IMR-90 (cell line): ENCODE measurements around the gene KDM2B.

Source experiments
- BHLHE40 ChIP-seq: fragments of 150-350 bp; IDR thresholded peaks from 2 replicates; pipeline ENCODE4 v1.6.1; 2016; ENCODE audit warnings: mild to moderate bottlenecking, low read depth, low read length
- CEBPB ChIP-seq: IDR thresholded peaks from 2 replicates; pipeline ENCODE4 v1.6.1; 2012; ENCODE audit warnings: low read depth, low read length, improper control_type of control experiment
- MAZ ChIP-seq: IDR thresholded peaks from 2 replicates; pipeline ENCODE4 v1.6.1; 2012; ENCODE audit warnings: low read depth, mild to moderate bottlenecking, low read length, improper control_type of control experiment, moderate library complexity, borderline replicate concordance
- MXI1 ChIP-seq: IDR thresholded peaks from 2 replicates; pipeline ENCODE4 v1.6.1; 2012; ENCODE audit warnings: low read depth, mild to moderate bottlenecking, low read length, moderate library complexity, borderline replicate concordance
- NFE2L2 ChIP-seq: fragments of 150-350 bp; IDR thresholded peaks from 2 replicates; pipeline ENCODE4 v1.6.1; 2016; ENCODE audit warnings: low read depth, mild to moderate bottlenecking, low read length
- POLR2A ChIP-seq: IDR thresholded peaks from 2 replicates; pipeline ENCODE4 v1.6.1; 2012; ENCODE audit warnings: mild to moderate bottlenecking, low read depth, low read length
- RAD21 ChIP-seq: IDR thresholded peaks from 2 replicates; pipeline ENCODE4 v1.6.1; 2012; ENCODE audit warnings: low read length, improper control_type of control experiment
- SMC3 ChIP-seq: fragments of 150-350 bp; IDR thresholded peaks from 2 replicates; pipeline ENCODE4 v1.6.1; 2016; ENCODE audit warnings: low read depth, mild to moderate bottlenecking, antibody characterized with exemption, low read length, moderate library complexity
- TF ChIP-seq, protein P1 (sequence below): conservative IDR thresholded peaks from 2 replicates; pipeline ENCODE4 v1.5.1; 2012; ENCODE audit warnings: mild to moderate bottlenecking, low read depth, low read length, improper control_type of control experiment
- TF ChIP-seq, protein P2 (sequence below): fragments of 150-350 bp; IDR thresholded peaks from 2 replicates; pipeline ENCODE4 v1.6.1; 2017; ENCODE audit warnings: mild to moderate bottlenecking, antibody characterized with exemption, low read length, low read depth
- TF ChIP-seq, protein P3 (sequence below): fragments of 150-350 bp; IDR thresholded peaks from 2 replicates; pipeline ENCODE4 v1.6.1; 2016; ENCODE audit warnings: low read depth, mild to moderate bottlenecking, low read length, moderate library complexity, borderline replicate concordance

DNA sequence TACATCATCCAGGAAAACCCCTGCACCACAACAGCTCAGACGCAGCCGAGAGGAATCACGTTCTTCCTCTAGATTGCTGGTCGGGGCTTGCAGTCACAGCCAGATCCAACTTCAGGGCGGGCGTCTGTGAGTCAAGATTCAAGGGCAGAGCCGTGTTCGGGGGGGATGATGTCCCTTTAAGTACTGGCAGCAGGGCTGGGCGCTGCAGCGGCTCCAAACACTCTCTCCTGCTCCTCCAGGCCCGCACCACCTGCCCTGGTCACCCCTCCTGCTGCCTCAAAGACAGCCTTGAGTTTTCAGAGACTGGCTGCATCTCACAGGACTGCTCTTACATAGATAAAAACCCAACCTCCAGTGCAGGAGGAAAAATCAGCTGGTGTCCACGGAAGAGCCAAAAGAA is 68.3 kb downstream of the KDM2B start:
- TF ChIP-seq, protein P1, sequence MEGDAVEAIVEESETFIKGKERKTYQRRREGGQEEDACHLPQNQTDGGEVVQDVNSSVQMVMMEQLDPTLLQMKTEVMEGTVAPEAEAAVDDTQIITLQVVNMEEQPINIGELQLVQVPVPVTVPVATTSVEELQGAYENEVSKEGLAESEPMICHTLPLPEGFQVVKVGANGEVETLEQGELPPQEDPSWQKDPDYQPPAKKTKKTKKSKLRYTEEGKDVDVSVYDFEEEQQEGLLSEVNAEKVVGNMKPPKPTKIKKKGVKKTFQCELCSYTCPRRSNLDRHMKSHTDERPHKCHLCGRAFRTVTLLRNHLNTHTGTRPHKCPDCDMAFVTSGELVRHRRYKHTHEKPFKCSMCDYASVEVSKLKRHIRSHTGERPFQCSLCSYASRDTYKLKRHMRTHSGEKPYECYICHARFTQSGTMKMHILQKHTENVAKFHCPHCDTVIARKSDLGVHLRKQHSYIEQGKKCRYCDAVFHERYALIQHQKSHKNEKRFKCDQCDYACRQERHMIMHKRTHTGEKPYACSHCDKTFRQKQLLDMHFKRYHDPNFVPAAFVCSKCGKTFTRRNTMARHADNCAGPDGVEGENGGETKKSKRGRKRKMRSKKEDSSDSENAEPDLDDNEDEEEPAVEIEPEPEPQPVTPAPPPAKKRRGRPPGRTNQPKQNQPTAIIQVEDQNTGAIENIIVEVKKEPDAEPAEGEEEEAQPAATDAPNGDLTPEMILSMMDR = no peak
- TF ChIP-seq MXI1 (no peak), SMC3 (no peak), POLR2A (no peak), BHLHE40 (no peak), MAZ (no peak), NFE2L2 (no peak), CEBPB (no peak), RAD21 (no peak)
- TF ChIP-seq, protein P2, sequence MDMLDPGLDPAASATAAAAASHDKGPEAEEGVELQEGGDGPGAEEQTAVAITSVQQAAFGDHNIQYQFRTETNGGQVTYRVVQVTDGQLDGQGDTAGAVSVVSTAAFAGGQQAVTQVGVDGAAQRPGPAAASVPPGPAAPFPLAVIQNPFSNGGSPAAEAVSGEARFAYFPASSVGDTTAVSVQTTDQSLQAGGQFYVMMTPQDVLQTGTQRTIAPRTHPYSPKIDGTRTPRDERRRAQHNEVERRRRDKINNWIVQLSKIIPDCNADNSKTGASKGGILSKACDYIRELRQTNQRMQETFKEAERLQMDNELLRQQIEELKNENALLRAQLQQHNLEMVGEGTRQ = no peak
- TF ChIP-seq, protein P3, sequence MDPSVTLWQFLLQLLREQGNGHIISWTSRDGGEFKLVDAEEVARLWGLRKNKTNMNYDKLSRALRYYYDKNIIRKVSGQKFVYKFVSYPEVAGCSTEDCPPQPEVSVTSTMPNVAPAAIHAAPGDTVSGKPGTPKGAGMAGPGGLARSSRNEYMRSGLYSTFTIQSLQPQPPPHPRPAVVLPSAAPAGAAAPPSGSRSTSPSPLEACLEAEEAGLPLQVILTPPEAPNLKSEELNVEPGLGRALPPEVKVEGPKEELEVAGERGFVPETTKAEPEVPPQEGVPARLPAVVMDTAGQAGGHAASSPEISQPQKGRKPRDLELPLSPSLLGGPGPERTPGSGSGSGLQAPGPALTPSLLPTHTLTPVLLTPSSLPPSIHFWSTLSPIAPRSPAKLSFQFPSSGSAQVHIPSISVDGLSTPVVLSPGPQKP = no peak
